GM12872 (cell line): ENCODE results near the gene CYP11A1.

ENCODE experiments used
- TF ChIP-seq, protein P1 (sequence below): IDR thresholded peaks from 3 replicates; pipeline ENCODE4 v1.5.1; 2011; ENCODE audit warnings: low read depth, mild to moderate bottlenecking, low read length, moderate library complexity; ENCODE audit not compliant: insufficient read depth

The CYP11A1 gene

DNA sequence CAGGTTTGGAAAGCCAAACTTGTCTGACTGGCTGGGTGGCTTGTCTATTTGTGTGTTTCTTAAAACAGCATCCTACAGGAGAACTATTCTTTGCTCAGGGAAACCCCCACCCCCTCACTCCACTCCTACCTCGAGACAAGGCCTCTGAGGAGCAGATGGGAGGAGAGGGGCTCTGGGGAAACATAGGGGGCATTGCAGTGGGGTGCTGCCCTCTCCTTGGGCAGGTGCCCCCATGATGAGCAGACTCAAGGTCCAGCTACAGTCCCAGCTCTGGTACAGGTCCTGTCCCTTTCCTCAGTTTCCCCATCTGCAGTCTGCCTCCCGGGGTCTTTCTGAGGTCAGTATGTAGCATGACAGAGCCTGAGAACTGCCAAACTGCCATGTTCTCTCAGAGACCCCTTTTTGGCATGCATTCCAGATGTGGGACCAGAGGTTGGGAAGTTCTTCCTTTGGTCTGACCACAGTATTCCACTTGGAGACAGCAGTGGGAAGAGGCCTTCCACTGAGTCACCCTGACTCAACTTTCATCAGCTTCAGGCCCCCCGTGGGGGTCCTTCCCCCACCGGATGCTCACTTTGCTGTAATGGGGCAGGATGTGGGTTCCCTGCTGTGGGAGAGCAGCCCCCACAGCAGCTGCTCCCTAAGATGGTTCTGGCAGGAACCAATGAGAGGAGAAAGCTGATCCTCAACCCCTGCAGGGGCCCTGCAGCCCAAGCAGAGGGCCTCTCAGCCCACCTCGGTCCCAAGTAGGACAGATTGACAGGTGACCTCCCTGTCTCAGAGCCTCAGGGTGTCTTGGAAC is 32.3 kb upstream of the CYP11A1 start:
- TF ChIP-seq, protein P1, sequence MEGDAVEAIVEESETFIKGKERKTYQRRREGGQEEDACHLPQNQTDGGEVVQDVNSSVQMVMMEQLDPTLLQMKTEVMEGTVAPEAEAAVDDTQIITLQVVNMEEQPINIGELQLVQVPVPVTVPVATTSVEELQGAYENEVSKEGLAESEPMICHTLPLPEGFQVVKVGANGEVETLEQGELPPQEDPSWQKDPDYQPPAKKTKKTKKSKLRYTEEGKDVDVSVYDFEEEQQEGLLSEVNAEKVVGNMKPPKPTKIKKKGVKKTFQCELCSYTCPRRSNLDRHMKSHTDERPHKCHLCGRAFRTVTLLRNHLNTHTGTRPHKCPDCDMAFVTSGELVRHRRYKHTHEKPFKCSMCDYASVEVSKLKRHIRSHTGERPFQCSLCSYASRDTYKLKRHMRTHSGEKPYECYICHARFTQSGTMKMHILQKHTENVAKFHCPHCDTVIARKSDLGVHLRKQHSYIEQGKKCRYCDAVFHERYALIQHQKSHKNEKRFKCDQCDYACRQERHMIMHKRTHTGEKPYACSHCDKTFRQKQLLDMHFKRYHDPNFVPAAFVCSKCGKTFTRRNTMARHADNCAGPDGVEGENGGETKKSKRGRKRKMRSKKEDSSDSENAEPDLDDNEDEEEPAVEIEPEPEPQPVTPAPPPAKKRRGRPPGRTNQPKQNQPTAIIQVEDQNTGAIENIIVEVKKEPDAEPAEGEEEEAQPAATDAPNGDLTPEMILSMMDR, result no peak

DNA sequence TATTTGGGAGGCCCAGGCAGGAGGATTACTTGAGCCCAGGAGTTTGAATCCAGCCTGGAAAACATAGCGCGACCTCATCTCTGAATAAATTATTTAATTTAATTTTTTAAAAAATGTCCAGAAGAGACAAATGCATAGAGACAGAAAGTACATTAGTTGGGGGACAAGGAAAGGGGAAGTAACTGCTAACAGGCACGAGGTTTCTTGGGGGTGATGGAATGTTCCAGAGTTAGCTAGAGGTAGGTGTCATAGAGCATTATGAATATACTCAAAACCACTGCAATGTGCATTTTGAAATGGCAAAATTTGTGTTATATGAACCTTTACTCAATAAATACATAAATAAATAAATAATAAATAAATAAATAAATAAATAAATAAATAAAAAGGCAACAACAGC is 31.7 kb upstream of the CYP11A1 start:
- TF ChIP-seq, protein P1, result no peak

DNA sequence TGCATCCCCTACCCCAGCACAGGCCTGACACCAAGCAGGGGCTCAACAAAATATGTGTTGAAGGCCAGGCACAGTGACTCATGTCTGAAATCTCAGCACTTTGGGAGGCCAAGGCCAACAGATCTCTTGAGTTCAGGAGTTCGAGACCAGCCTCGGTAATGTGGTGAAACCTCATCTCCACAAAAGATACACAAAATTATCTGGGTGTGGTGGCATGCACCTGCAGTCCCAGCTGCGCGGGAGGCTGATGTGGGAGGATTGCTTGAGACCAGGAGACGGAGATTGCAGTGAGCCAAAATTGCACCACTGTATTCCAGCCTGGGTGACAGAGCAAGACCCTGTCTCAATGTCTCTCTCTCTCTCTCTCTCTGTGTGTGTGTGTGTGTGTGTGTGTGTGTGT is 30.7 kb upstream of the CYP11A1 start:
- TF ChIP-seq, protein P1, result no peak

DNA sequence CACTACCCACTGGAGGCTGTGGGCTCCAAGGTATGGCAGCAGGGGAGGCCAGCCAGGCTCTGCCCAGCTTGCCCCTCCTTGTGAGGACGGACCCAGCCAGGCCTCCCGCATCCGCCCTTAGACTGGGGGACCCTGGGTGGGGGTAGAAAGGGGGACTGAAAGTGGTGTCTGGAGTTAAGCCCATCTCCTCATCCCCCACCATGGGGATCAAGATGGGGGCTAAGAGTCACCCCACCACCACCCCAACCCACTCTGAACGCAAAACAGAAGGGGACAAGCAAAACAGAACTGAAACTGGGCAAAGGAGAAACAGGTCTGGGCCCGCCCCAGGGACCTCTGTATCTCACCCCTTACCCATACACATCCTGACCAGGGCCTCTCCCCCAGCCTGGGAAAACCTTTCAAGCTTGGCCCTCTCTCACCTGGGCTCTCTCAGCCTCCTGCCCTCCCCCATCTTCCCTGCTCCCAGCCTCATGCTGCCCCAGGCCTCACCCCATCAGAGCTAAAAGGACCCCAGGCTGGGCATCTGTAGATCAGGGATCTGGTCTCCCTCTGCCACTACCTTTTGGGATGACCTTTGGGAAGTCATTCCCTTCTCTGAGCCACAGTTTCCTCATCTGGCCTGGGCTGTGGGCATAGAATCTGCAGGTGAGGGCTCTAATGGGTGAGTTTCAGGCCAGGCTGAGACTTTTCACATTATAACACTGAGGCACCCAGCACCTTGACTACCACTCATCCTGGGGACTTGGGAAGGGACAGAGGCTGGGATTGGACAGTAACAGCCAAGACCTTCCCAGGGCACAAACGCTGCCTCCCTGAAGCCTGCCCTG is 30.0 kb upstream of the CYP11A1 start:
- TF ChIP-seq, protein P1, result no peak

DNA sequence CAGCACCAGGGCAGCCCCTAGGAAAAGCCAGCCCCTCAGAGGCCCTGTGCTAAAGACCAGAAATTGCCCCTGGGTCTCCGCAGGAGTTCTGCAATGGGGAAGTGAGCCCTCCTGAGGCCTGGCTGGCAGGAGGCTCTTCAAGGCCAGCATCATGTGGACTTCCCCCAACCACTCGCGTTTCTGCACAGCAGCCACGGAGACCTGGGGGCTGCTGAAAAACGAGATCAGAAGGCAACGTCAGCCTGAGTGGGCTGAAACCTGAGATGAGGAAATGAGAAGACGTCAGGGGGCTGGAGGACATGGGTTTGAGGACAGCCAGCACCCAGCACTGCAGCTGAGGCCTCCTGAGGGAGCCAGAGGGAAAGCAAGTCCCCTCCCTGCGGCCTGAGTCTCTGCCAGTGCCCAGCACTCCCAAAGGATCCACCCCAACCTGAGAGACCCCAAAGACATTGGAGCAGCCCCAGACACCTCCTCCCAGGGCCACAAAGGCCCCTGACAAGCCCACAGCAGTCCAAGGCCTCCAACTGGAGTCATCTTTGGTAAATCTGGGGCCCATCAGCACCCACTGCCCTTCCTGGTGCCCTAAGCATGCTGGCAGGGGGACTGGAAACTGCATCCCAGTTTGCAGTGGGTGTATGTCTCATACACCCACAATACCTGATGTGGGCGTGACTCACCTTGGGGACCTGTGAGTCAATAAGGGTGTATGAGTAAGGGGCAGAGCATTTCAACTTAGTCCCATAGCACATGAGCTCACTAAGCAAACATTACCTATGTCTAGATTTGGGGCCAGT is 29.2 kb upstream of the CYP11A1 start:
- TF ChIP-seq, protein P1, result no peak; the same call in 2 of the 3 replicates

DNA sequence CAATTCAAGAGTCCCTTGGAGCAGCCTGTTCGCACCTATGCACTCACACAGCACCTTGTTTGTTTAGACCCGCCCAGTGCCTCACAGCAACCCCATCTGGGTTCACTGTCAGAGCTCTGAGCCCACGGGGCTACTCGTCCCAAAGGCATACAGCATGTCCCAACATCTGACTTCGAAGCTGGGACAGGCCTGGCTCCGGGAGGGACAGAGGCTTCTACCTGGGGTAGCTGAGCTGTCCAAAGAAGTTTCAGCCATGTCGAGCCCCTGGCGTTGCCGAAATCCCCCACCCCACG is 28.6 kb upstream of the CYP11A1 start:
- TF ChIP-seq, protein P1, result no peak
